HepG2 (cell line): ENCODE results near the gene ZMYND10. TPM values are rescaled to one million over a fixed set of nuclear protein-coding genes. Genes with fewer than 3 reads are reported as not detected.
A peak's percentile ranks its signal among the peaks of the same experiment; 100 is the strongest.

Experiments
- EED ChIP-seq: sonication (generic); formaldehyde crosslinking; IDR thresholded peaks from 2 replicates; pipeline ENCODE4 v1.5.0; 2020; ENCODE audit warnings: mild to moderate bottlenecking, missing genetic modification reagents
- KDM1A ChIP-seq: IDR thresholded peaks from 2 replicates; pipeline ENCODE4 v1.6.1; 2016; ENCODE audit warnings: missing compliant biosample characterization
- RXRB ChIP-seq: IDR thresholded peaks from 2 replicates; pipeline ENCODE4 v1.6.1; 2016; ENCODE audit warnings: borderline replicate concordance, missing genetic modification reagents, missing compliant biosample characterization
- U2AF1 ChIP-seq: fragments of 200-400 bp; formaldehyde crosslinking; optimal IDR thresholded peaks from 2 replicates; pipeline ENCODE3; 2017; ENCODE audit warnings: mild to moderate bottlenecking, low read depth, low read length
- ZBTB7A ChIP-seq: sonication (generic); formaldehyde crosslinking; IDR thresholded peaks from 2 replicates; pipeline ENCODE4 v1.8.0; 2022; ENCODE audit warnings: mild to moderate bottlenecking, missing genetic modification reagents
- ZFY ChIP-seq: sonication (generic); formaldehyde crosslinking; IDR thresholded peaks from 2 replicates; pipeline ENCODE4 v1.4.0; 2020; ENCODE audit warnings: missing genetic modification reagents
- ZSCAN20 ChIP-seq: sonication (generic); formaldehyde crosslinking; IDR thresholded peaks from 2 replicates; pipeline ENCODE4 v1.4.0; 2020; ENCODE audit warnings: missing genetic modification reagents, mild to moderate bottlenecking, borderline replicate concordance
- polyA plus RNA-seq, 8 experiments: library from polyadenylated mRNA; depleted of rRNA in 3 of 8; stranded (reverse) in 7 of 8; unstranded in 1 of 8; fragments of >200 nt; fragmentation: Illumina TruSeq in 4 of 8; extraction: Trizol in 4 of 8; gene quantifications; 2 replicates each; pipeline versions ENCODE4 v1.2.1 to v1.2.3, GENCODE V29; 2011 to 2016; ENCODE audit warnings: low read depth in 4 of 8, missing spikeins in 1 of 8, mixed read lengths in 1 of 8; ENCODE audit not compliant: insufficient read depth in 1 of 8
- total RNA-seq, 5 experiments: library from RNA; depleted of rRNA; stranded (reverse); fragments of >200 nt; fragmentation: Illumina TruSeq; extraction: Trizol; gene quantifications; 2 replicates each; pipeline ENCODE4 v1.2.3, GENCODE V29; 2016; ENCODE audit warnings: low read depth in 1 of 5
- TF ChIP-seq, protein P1 (sequence below): sonication (generic); formaldehyde crosslinking; IDR thresholded peaks from 2 replicates; pipeline ENCODE4 v1.4.0; 2020; ENCODE audit warnings: mild to moderate bottlenecking, missing genetic modification reagents
- TF ChIP-seq, protein P2 (sequence below), 2 experiments: sonication (generic) in 1 of 2; formaldehyde crosslinking in 1 of 2; IDR thresholded peaks; 2 replicates each; pipeline versions ENCODE4 v1.4.0 to v1.6.1; 2016 to 2020; ENCODE audit warnings: borderline replicate concordance in 1 of 2, low read depth in 1 of 2, mild to moderate bottlenecking in 1 of 2, missing genetic modification reagents in 1 of 2
- TF ChIP-seq, protein P3 (sequence below): sonication (generic); formaldehyde crosslinking; IDR thresholded peaks from 2 replicates; pipeline ENCODE4 v1.5.0; 2020; ENCODE audit warnings: mild to moderate bottlenecking, missing genetic modification reagents, moderate library complexity
- TF ChIP-seq, protein P4 (sequence below): sonication (generic); formaldehyde crosslinking; IDR thresholded peaks from 2 replicates; pipeline ENCODE4 v1.5.0; 2020; ENCODE audit warnings: mild to moderate bottlenecking, missing genetic modification reagents, borderline replicate concordance

ZMYND10 gene
- total and polyA plus RNA-seq, 2 of the 13 experiments (the other 11 are each of a cell fraction or from before 2014, with no cell fraction given) = 0.60 to 0.74 TPM

DNA sequence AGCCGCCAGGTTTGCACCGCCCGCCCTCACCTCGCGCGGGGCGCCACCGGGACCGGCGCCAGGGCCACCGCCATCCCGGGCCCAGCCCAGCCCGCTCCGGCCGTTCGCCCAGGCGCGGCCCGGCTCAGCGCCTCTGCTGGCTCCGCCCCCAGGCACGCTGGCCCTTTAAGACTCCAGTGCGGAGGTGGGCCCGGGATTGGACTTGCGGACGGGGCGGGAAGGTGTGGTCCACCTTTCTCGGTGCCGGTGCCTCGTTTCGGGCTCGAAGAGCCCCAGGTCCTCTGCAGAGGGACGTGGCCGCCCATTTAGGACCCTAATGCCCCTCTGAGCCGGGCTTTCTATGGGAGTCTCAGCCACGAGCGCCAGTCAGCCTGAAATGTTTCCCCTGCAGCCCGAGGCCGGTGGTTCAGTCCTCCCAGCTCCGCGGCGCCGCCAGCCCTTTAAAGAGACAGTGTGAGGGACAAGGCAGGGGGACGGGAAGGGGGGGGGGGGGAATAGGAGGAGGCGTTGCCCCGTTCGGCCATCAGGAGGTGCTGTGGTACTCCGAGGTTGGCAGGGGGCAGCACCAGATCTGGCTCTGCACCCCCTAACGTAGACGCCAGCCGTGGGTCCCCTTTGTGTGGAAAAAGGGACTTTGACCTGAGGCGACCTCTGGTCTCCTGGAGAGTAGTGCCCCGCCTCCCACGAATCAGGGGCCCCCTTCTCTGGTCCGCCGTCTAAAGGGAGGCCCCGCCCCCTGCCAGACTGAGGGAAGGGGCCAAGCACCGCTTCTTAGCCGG lies 24.0 kb downstream of the ZMYND10 start (continued):
- TF ChIP-seq, protein P1, sequence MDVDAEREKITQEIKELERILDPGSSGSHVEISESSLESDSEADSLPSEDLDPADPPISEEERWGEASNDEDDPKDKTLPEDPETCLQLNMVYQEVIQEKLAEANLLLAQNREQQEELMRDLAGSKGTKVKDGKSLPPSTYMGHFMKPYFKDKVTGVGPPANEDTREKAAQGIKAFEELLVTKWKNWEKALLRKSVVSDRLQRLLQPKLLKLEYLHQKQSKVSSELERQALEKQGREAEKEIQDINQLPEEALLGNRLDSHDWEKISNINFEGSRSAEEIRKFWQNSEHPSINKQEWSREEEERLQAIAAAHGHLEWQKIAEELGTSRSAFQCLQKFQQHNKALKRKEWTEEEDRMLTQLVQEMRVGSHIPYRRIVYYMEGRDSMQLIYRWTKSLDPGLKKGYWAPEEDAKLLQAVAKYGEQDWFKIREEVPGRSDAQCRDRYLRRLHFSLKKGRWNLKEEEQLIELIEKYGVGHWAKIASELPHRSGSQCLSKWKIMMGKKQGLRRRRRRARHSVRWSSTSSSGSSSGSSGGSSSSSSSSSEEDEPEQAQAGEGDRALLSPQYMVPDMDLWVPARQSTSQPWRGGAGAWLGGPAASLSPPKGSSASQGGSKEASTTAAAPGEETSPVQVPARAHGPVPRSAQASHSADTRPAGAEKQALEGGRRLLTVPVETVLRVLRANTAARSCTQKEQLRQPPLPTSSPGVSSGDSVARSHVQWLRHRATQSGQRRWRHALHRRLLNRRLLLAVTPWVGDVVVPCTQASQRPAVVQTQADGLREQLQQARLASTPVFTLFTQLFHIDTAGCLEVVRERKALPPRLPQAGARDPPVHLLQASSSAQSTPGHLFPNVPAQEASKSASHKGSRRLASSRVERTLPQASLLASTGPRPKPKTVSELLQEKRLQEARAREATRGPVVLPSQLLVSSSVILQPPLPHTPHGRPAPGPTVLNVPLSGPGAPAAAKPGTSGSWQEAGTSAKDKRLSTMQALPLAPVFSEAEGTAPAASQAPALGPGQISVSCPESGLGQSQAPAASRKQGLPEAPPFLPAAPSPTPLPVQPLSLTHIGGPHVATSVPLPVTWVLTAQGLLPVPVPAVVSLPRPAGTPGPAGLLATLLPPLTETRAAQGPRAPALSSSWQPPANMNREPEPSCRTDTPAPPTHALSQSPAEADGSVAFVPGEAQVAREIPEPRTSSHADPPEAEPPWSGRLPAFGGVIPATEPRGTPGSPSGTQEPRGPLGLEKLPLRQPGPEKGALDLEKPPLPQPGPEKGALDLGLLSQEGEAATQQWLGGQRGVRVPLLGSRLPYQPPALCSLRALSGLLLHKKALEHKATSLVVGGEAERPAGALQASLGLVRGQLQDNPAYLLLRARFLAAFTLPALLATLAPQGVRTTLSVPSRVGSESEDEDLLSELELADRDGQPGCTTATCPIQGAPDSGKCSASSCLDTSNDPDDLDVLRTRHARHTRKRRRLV = no peak
- TF ChIP-seq, protein P2, sequence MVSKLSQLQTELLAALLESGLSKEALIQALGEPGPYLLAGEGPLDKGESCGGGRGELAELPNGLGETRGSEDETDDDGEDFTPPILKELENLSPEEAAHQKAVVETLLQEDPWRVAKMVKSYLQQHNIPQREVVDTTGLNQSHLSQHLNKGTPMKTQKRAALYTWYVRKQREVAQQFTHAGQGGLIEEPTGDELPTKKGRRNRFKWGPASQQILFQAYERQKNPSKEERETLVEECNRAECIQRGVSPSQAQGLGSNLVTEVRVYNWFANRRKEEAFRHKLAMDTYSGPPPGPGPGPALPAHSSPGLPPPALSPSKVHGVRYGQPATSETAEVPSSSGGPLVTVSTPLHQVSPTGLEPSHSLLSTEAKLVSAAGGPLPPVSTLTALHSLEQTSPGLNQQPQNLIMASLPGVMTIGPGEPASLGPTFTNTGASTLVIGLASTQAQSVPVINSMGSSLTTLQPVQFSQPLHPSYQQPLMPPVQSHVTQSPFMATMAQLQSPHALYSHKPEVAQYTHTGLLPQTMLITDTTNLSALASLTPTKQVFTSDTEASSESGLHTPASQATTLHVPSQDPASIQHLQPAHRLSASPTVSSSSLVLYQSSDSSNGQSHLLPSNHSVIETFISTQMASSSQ (IDR thresholded peaks at IDR 0.05; ENCODE audit: low read depth) = no peak; the same call in 1 of the 2 replicates
- TF ChIP-seq, protein P2 (CRISPR knock-in tag; IDR thresholded peaks at IDR 0.05; ENCODE audit: borderline replicate concordance) = peak; percentile 42; the same call in 1 of the 2 replicates
- TF ChIP-seq ZSCAN20 (CRISPR knock-in tag) (peak; percentile 52; the same call in 1 of the 2 replicates), ZFY (peak; percentile 86), U2AF1 (peak; percentile 76), KDM1A (CRISPR knock-in tag) (no peak), RXRB (peak; percentile 77), EED (no peak), ZBTB7A (peak; percentile 61; the same call in 1 of the 2 replicates)
- TF ChIP-seq, protein P3, sequence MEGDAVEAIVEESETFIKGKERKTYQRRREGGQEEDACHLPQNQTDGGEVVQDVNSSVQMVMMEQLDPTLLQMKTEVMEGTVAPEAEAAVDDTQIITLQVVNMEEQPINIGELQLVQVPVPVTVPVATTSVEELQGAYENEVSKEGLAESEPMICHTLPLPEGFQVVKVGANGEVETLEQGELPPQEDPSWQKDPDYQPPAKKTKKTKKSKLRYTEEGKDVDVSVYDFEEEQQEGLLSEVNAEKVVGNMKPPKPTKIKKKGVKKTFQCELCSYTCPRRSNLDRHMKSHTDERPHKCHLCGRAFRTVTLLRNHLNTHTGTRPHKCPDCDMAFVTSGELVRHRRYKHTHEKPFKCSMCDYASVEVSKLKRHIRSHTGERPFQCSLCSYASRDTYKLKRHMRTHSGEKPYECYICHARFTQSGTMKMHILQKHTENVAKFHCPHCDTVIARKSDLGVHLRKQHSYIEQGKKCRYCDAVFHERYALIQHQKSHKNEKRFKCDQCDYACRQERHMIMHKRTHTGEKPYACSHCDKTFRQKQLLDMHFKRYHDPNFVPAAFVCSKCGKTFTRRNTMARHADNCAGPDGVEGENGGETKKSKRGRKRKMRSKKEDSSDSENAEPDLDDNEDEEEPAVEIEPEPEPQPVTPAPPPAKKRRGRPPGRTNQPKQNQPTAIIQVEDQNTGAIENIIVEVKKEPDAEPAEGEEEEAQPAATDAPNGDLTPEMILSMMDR (CRISPR knock-in tag) = peak; percentile 81
- TF ChIP-seq, protein P4, sequence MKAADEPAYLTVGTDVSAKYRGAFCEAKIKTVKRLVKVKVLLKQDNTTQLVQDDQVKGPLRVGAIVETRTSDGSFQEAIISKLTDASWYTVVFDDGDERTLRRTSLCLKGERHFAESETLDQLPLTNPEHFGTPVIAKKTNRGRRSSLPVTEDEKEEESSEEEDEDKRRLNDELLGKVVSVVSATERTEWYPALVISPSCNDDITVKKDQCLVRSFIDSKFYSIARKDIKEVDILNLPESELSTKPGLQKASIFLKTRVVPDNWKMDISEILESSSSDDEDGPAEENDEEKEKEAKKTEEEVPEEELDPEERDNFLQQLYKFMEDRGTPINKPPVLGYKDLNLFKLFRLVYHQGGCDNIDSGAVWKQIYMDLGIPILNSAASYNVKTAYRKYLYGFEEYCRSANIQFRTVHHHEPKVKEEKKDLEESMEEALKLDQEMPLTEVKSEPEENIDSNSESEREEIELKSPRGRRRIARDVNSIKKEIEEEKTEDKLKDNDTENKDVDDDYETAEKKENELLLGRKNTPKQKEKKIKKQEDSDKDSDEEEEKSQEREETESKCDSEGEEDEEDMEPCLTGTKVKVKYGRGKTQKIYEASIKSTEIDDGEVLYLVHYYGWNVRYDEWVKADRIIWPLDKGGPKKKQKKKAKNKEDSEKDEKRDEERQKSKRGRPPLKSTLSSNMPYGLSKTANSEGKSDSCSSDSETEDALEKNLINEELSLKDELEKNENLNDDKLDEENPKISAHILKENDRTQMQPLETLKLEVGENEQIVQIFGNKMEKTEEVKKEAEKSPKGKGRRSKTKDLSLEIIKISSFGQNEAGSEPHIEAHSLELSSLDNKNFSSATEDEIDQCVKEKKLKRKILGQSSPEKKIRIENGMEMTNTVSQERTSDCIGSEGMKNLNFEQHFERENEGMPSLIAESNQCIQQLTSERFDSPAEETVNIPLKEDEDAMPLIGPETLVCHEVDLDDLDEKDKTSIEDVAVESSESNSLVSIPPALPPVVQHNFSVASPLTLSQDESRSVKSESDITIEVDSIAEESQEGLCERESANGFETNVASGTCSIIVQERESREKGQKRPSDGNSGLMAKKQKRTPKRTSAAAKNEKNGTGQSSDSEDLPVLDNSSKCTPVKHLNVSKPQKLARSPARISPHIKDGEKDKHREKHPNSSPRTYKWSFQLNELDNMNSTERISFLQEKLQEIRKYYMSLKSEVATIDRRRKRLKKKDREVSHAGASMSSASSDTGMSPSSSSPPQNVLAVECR (CRISPR knock-in tag) = peak; percentile 32; the same call in 1 of the 2 replicates
